Activated CD8-positive, alpha-beta memory T cell treated with anti-CD3 and anti-CD28 coated beads, Interleukin-2, amount 10 ng/mL, durations not matched to agents 7 days and 5 days (primary cell): Measurements from ENCODE around the gene ANO4. TPM values are rescaled to one million over a fixed set of nuclear protein-coding genes. Genes with fewer than 3 reads are reported as not detected.

Source experiments
- ATAC-seq: fragments of 150-1000 bp; cut with Tn5 transposase; one replicate; pipeline ENCODE4 v1.10.0; 2021; ENCODE audit warnings: moderate library complexity
- CTCF ChIA-PET: fragments of 350-600 bp; sonication (Branson Sonifier 250); formaldehyde crosslinking; loops from one replicate; lab custom pipeline; 2021; ENCODE audit warnings: antibody characterized with exemption; lab: Charles Lee
- DNase-seq: peaks from one replicate; pipeline ENCODE4 v3.0.0-alpha.2; 2020
- H3K27ac Mint-ChIP-seq: one replicate; pipeline ENCODE4 v1.8.0; 2021; ENCODE audit warnings: mild to moderate bottlenecking, mixed read lengths
- H3K27me3 Mint-ChIP-seq: one replicate; pipeline ENCODE4 v1.8.0; 2021; ENCODE audit warnings: mixed read lengths
- H3K36me3 Mint-ChIP-seq: one replicate; pipeline ENCODE4 v1.8.0; 2021; ENCODE audit warnings: mild to moderate bottlenecking, mixed read lengths
- H3K4me1 Mint-ChIP-seq: one replicate; pipeline ENCODE4 v1.8.0; 2021; ENCODE audit warnings: mixed read lengths
- H3K4me3 Mint-ChIP-seq: one replicate; pipeline ENCODE4 v1.8.0; 2021; ENCODE audit warnings: mild to moderate bottlenecking, moderate library complexity, mixed read lengths
- H3K9me3 Mint-ChIP-seq: one replicate; pipeline ENCODE4 v1.8.0; 2022; ENCODE audit warnings: low read depth, mixed read lengths
- total RNA-seq, 2 experiments: library from RNA; stranded (reverse); gene quantifications; one replicate each; pipeline ENCODE4 v1.2.3, GENCODE V29; 2021

The ANO4 gene
- total RNA-seq, 2 experiments from 2014 or later: not detected

- Mint-ChIP-seq H3K27me3 (no peaks in the 10 kb centered on the region), H3K4me1 (no peaks in the 10 kb centered on the region), H3K36me3 (no peaks in the 10 kb centered on the region), H3K9me3 (no peaks in the 10 kb centered on the region), H3K4me3 (no peak overlapping the region), H3K27ac (no peak overlapping the region)
- ATAC-seq (no peak), DNase-seq (no peak)
- CTCF ChIA-PET: no interaction called here
Observed at GRCh38 chr12:100954118-100954517, 159.5 kb downstream of the ANO4 start.

- CTCF ChIA-PET: no interaction called here
- Mint-ChIP-seq H3K9me3 (no peaks in the 10 kb centered on the region), H3K4me1 (no peaks in the 10 kb centered on the region), H3K27me3 (no peaks in the 10 kb centered on the region), H3K27ac (no peak overlapping the region), H3K4me3 (no peak overlapping the region), H3K36me3 (no peaks in the 10 kb centered on the region)
- ATAC-seq (no peak), DNase-seq (no peak)
Observed at GRCh38 chr12:100955139-100955538, 160.6 kb downstream of the ANO4 start.

- DNase-seq: no peak
- no peaks in the 10 kb centered on the region for H3K9me3 Mint-ChIP-seq
Observed at GRCh38 chr12:100956311-100956852, 161.8 kb downstream of the ANO4 start.

GRCh38 chr12:100959481-100959880 lies 164.9 kb downstream of the ANO4 start:
- CTCF ChIA-PET: no interaction called here

More at GRCh38 chr12:100956311-100956852, 161.8 kb downstream of the ANO4 start:
- no peak for ATAC-seq
- Mint-ChIP-seq H3K27ac (no peak overlapping the region), H3K4me3 (no peak overlapping the region), H3K27me3 (no peaks in the 10 kb centered on the region), H3K36me3 (no peaks in the 10 kb centered on the region), H3K4me1 (no peaks in the 10 kb centered on the region)
- CTCF ChIA-PET: no interaction called here

GRCh38 chr12:100962086-100962712 lies 167.6 kb downstream of the ANO4 start:
- H3K4me1 Mint-ChIP-seq: no peaks in the 10 kb centered on the region
- H3K4me3 Mint-ChIP-seq: no peak overlapping the region
- H3K36me3 Mint-ChIP-seq: no peaks in the 10 kb centered on the region
- no peak for ATAC-seq
- no peaks in the 10 kb centered on the region for H3K27me3 Mint-ChIP-seq
- H3K27ac Mint-ChIP-seq: no peak overlapping the region
- CTCF ChIA-PET: no interaction called here
- DNase-seq: no peak
- no peaks in the 10 kb centered on the region for H3K9me3 Mint-ChIP-seq

More at GRCh38 chr12:100959481-100959880, 164.9 kb downstream of the ANO4 start:
- DNase-seq (no peak), ATAC-seq (no peak)
- Mint-ChIP-seq H3K4me3 (no peak overlapping the region), H3K9me3 (no peaks in the 10 kb centered on the region), H3K27me3 (no peaks in the 10 kb centered on the region), H3K27ac (no peak overlapping the region), H3K36me3 (no peaks in the 10 kb centered on the region), H3K4me1 (no peaks in the 10 kb centered on the region)

- Mint-ChIP-seq H3K36me3 (no peaks in the 10 kb centered on the region), H3K4me3 (no peak overlapping the region), H3K9me3 (no peaks in the 10 kb centered on the region), H3K4me1 (no peaks in the 10 kb centered on the region), H3K27ac (no peak overlapping the region), H3K27me3 (no peaks in the 10 kb centered on the region)
- DNase-seq (no peak), ATAC-seq (no peak)
- CTCF ChIA-PET: no interaction called here
Observed at GRCh38 chr12:100963381-100963780, 168.8 kb downstream of the ANO4 start.

GRCh38 chr12:100964028-100964427 lies 169.5 kb downstream of the ANO4 start:
- Mint-ChIP-seq H3K4me1 (no peaks in the 10 kb centered on the region), H3K27me3 (no peaks in the 10 kb centered on the region), H3K27ac (no peak overlapping the region), H3K36me3 (no peaks in the 10 kb centered on the region), H3K4me3 (no peak overlapping the region), H3K9me3 (no peaks in the 10 kb centered on the region)
- no peak for DNase-seq
- CTCF ChIA-PET: no interaction called here
- ATAC-seq: no peak

- DNase-seq (no peak), ATAC-seq (no peak)
- Mint-ChIP-seq H3K36me3 (no peaks in the 10 kb centered on the region), H3K4me3 (no peak overlapping the region), H3K9me3 (no peaks in the 10 kb centered on the region), H3K27me3 (no peaks in the 10 kb centered on the region), H3K4me1 (no peaks in the 10 kb centered on the region), H3K27ac (no peak overlapping the region)
- CTCF ChIA-PET: no interaction called here
Observed at GRCh38 chr12:100967189-100967588, 172.6 kb downstream of the ANO4 start.

- no peaks in the 10 kb centered on the region for H3K9me3 Mint-ChIP-seq
- DNase-seq (no peak), ATAC-seq (no peak)
- H3K36me3 Mint-ChIP-seq: no peaks in the 10 kb centered on the region
- no peaks in the 10 kb centered on the region for H3K27me3 Mint-ChIP-seq
- H3K4me3 Mint-ChIP-seq: no peak overlapping the region
- H3K27ac Mint-ChIP-seq: no peak overlapping the region
- H3K4me1 Mint-ChIP-seq: no peaks in the 10 kb centered on the region
- CTCF ChIA-PET: no interaction called here
Observed at GRCh38 chr12:100970894-100971293, 176.3 kb downstream of the ANO4 start.

- Mint-ChIP-seq H3K27ac (no peak overlapping the region), H3K9me3 (no peaks in the 10 kb centered on the region), H3K4me3 (no peak overlapping the region), H3K36me3 (no peaks in the 10 kb centered on the region), H3K27me3 (no peaks in the 10 kb centered on the region), H3K4me1 (no peaks in the 10 kb centered on the region)
- CTCF ChIA-PET: no interaction called here
- ATAC-seq (no peak), DNase-seq (no peak)
Observed at GRCh38 chr12:100972121-100972520, 177.5 kb downstream of the ANO4 start.

- ATAC-seq (no peak), DNase-seq (no peak)
- H3K4me1 Mint-ChIP-seq: no peaks in the 10 kb centered on the region
- H3K27me3 Mint-ChIP-seq: no peaks in the 10 kb centered on the region
- no peaks in the 10 kb centered on the region for H3K36me3 Mint-ChIP-seq
- no peak overlapping the region for H3K4me3 Mint-ChIP-seq
- H3K9me3 Mint-ChIP-seq: no peaks in the 10 kb centered on the region
- CTCF ChIA-PET: no interaction called here
- no peak overlapping the region for H3K27ac Mint-ChIP-seq
Observed at GRCh38 chr12:100974341-100974740, 179.8 kb downstream of the ANO4 start.

GRCh38 chr12:100974747-100975146 lies 180.2 kb downstream of the ANO4 start:
- Mint-ChIP-seq H3K4me3 (no peak overlapping the region), H3K4me1 (no peaks in the 10 kb centered on the region), H3K27ac (no peak overlapping the region), H3K9me3 (no peaks in the 10 kb centered on the region), H3K36me3 (no peaks in the 10 kb centered on the region), H3K27me3 (no peaks in the 10 kb centered on the region)
- CTCF ChIA-PET: no interaction called here
- DNase-seq (no peak), ATAC-seq (no peak)

- CTCF ChIA-PET: no interaction called here
- ATAC-seq (no peak), DNase-seq (no peak)
- no peaks in the 10 kb centered on the region for H3K4me1 Mint-ChIP-seq
- H3K4me3 Mint-ChIP-seq: no peak overlapping the region
- H3K36me3 Mint-ChIP-seq: no peaks in the 10 kb centered on the region
- no peaks in the 10 kb centered on the region for H3K27me3 Mint-ChIP-seq
- H3K27ac Mint-ChIP-seq: no peak overlapping the region
- peaks cover 2% of the 10 kb centered on the region for H3K9me3 Mint-ChIP-seq
Observed at GRCh38 chr12:100976735-100977134, 182.2 kb downstream of the ANO4 start.

- ATAC-seq: no peak
- no peak overlapping the region for H3K27ac Mint-ChIP-seq
- H3K4me1 Mint-ChIP-seq: no peaks in the 10 kb centered on the region
- no peaks in the 10 kb centered on the region for H3K27me3 Mint-ChIP-seq
- H3K9me3 Mint-ChIP-seq: peaks cover 2% of the 10 kb centered on the region
- no peaks in the 10 kb centered on the region for H3K36me3 Mint-ChIP-seq
- CTCF ChIA-PET: no interaction called here
- no peak overlapping the region for H3K4me3 Mint-ChIP-seq
- no peak for DNase-seq
Observed at GRCh38 chr12:100980856-100981255, 186.3 kb downstream of the ANO4 start.
